ENCODE measurements around the gene COG2. TPM values are rescaled to one million over a fixed set of nuclear protein-coding genes. Genes with fewer than 3 reads are reported as not detected.

Gene COG2
- total RNA-seq, 1 donor from 2014 or later = 25.9 TPM

DNA sequence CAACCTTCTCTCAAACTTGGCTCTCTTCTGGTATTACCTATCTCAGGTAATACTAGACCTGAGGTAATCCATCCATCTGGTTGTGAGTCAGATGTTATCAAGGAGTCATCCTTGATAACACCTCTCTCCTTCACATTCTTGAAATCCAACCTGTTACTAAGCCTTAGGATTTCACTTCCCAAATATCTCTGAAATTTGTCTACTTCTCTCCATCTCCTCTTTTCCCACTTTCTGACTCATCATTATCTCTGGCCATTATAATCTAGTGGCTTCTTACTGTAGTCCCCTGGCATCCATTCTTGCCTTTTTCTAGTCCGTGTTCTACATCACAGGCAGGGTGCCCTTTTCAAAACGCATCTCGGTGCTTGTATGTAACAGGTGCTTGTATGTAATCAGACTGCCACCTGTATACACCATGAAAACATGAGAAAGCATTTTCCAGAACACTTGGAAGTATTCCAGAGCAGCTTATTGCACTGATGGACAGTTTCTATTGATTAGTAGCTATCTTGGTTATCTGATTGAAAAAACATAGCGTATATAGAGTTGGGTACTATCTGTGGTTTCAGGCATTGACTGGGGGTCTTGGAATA is 4.5 kb downstream of the COG2 start:
- no peak overlapping the region for H3K9ac ChIP-seq (ENCODE audit: low read length)
- H3K4me2 ChIP-seq (ENCODE audit: low read length) = no peak overlapping the region
- no peak for DNase-seq (ENCODE audit: low read depth)
- Mint-ChIP-seq H3K36me3 (ENCODE audit: low read depth, unreplicated experiment) (peaks cover 5% of the 10 kb centered on the region), H3K27me3 (ENCODE audit: low read depth, unreplicated experiment) (no peaks in the 10 kb centered on the region), H3K4me3 (ENCODE audit: unreplicated experiment) (no peak overlapping the region), H3K4me1 (ENCODE audit: low read depth, unreplicated experiment) (peaks cover 14% of the 10 kb centered on the region), H3K27ac (ENCODE audit: unreplicated experiment) (no peak overlapping the region), H3K9me3 (ENCODE audit: unreplicated experiment) (peaks cover 2% of the 10 kb centered on the region)
- H3K36me3 ChIP-seq (ENCODE audit: insufficient read depth, low read length) = no peaks in the 10 kb centered on the region
- peaks cover 70% of the 10 kb centered on the region for H4K20me1 ChIP-seq (ENCODE audit: insufficient read depth, low read length)
- no peak overlapping the region for H3K4me3 ChIP-seq (ENCODE audit: insufficient read depth, low read depth, low read length)
- no peaks in the 10 kb centered on the region for H3K27me3 ChIP-seq (ENCODE audit: insufficient read depth, low read length)
- peaks cover 7% of the 10 kb centered on the region for H3K4me1 ChIP-seq (ENCODE audit: insufficient read depth, low read length)
- H3K9me3 ChIP-seq (ENCODE audit: insufficient read depth, low read depth, low read length) = no peaks in the 10 kb centered on the region
- peaks cover 91% of the 10 kb centered on the region for H3K79me2 ChIP-seq (ENCODE audit: insufficient read depth, low read length)
- TF ChIP-seq, protein P1, sequence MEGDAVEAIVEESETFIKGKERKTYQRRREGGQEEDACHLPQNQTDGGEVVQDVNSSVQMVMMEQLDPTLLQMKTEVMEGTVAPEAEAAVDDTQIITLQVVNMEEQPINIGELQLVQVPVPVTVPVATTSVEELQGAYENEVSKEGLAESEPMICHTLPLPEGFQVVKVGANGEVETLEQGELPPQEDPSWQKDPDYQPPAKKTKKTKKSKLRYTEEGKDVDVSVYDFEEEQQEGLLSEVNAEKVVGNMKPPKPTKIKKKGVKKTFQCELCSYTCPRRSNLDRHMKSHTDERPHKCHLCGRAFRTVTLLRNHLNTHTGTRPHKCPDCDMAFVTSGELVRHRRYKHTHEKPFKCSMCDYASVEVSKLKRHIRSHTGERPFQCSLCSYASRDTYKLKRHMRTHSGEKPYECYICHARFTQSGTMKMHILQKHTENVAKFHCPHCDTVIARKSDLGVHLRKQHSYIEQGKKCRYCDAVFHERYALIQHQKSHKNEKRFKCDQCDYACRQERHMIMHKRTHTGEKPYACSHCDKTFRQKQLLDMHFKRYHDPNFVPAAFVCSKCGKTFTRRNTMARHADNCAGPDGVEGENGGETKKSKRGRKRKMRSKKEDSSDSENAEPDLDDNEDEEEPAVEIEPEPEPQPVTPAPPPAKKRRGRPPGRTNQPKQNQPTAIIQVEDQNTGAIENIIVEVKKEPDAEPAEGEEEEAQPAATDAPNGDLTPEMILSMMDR (IDR thresholded peaks at IDR 0.05; ENCODE audit: insufficient read depth, low read depth, low read length) = no peak
- TF ChIP-seq EZH2 (IDR thresholded peaks at IDR 0.05; ENCODE audit: insufficient read depth, low read length) = no peak
- H3K27ac ChIP-seq (ENCODE audit: low read depth, low read length) = no peak overlapping the region
- no peak overlapping the region for H2AFZ ChIP-seq (ENCODE audit: low read depth, low read length)
- FAIRE-seq = no peak

DNA sequence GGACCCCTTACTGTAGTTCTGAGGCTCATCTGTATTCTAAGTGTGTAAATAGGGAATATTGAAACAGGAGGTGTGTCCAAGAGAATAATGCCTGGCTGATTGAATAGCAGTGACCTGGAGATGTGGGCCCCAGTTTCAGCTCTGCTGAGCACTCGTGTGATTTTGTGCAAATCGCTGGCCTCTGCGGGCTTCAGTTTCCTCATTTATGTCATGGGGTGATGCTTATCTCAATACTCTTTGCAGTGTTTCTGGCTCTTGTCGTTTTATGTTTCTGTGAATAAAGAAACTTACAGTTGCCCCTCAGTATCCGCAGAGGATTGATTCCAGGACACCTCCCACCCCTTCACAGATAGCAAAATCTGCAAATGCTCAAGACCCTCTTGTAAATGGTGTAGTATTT is 5.0 kb downstream of the COG2 start:
- Histone ChIP-seq H3K4me2 (ENCODE audit: low read length) (no peak overlapping the region), H3K4me1 (ENCODE audit: insufficient read depth, low read length) (peaks cover 5% of the 10 kb centered on the region), H3K9ac (ENCODE audit: low read length) (no peak overlapping the region), H3K4me3 (ENCODE audit: insufficient read depth, low read depth, low read length) (no peak overlapping the region), H3K27me3 (ENCODE audit: insufficient read depth, low read length) (no peaks in the 10 kb centered on the region), H3K79me2 (ENCODE audit: insufficient read depth, low read length) (peaks cover 96% of the 10 kb centered on the region), H3K9me3 (ENCODE audit: insufficient read depth, low read depth, low read length) (no peaks in the 10 kb centered on the region), H4K20me1 (ENCODE audit: insufficient read depth, low read length) (peaks cover 75% of the 10 kb centered on the region), H3K36me3 (ENCODE audit: insufficient read depth, low read length) (no peaks in the 10 kb centered on the region), H2AFZ (ENCODE audit: low read depth, low read length) (no peak overlapping the region), H3K27ac (ENCODE audit: low read depth, low read length) (no peak overlapping the region)
- H3K4me1 Mint-ChIP-seq (ENCODE audit: low read depth, unreplicated experiment) = peaks cover 14% of the 10 kb centered on the region
- no peak for TF ChIP-seq EZH2 (IDR thresholded peaks at IDR 0.05; ENCODE audit: insufficient read depth, low read length)
- TF ChIP-seq, protein P1 (IDR thresholded peaks at IDR 0.05; ENCODE audit: insufficient read depth, low read depth, low read length) = no peak
- no peak overlapping the region for H3K4me3 Mint-ChIP-seq (ENCODE audit: unreplicated experiment)
- no peak for FAIRE-seq
- DNase-seq (ENCODE audit: low read depth) = no peak
- no peaks in the 10 kb centered on the region for H3K27me3 Mint-ChIP-seq (ENCODE audit: low read depth, unreplicated experiment)
- H3K9me3 Mint-ChIP-seq (ENCODE audit: unreplicated experiment) = peaks cover 2% of the 10 kb centered on the region
- peaks cover 5% of the 10 kb centered on the region for H3K36me3 Mint-ChIP-seq (ENCODE audit: low read depth, unreplicated experiment)
- no peak overlapping the region for H3K27ac Mint-ChIP-seq (ENCODE audit: unreplicated experiment)

DNA sequence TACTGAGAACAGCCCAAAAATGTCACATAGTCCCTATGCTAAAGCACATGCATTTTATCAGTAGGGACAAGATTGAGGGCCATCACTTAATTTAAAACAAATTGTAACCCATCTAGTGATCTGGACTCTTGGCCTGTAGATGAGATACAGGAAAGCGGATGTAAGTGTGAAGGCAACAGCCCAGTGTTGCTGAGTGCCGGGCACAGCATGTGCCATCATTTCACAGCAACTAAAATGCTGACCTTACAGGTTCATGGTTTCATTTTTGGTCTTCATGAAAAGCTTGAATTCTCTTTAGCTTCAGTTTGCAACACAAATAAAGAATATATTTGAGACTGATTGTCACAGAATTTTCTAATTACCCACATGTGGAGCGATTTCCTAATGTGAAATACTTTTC is 5.8 kb downstream of the COG2 start:
- Histone ChIP-seq H3K79me2 (ENCODE audit: insufficient read depth, low read length) (peaks cover 96% of the 10 kb centered on the region), H3K4me2 (ENCODE audit: low read length) (no peak overlapping the region), H3K27me3 (ENCODE audit: insufficient read depth, low read length) (no peaks in the 10 kb centered on the region), H2AFZ (ENCODE audit: low read depth, low read length) (no peak overlapping the region), H3K27ac (ENCODE audit: low read depth, low read length) (no peak overlapping the region), H3K9ac (ENCODE audit: low read length) (no peak overlapping the region), H3K4me1 (ENCODE audit: insufficient read depth, low read length) (peaks cover 2% of the 10 kb centered on the region), H4K20me1 (ENCODE audit: insufficient read depth, low read length) (peaks cover 78% of the 10 kb centered on the region), H3K9me3 (ENCODE audit: insufficient read depth, low read depth, low read length) (no peaks in the 10 kb centered on the region), H3K4me3 (ENCODE audit: insufficient read depth, low read depth, low read length) (no peak overlapping the region), H3K36me3 (ENCODE audit: insufficient read depth, low read length) (no peaks in the 10 kb centered on the region)
- H3K9me3 Mint-ChIP-seq (ENCODE audit: unreplicated experiment) = peaks cover 2% of the 10 kb centered on the region
- no peak for DNase-seq (ENCODE audit: low read depth)
- H3K27me3 Mint-ChIP-seq (ENCODE audit: low read depth, unreplicated experiment) = no peaks in the 10 kb centered on the region
- TF ChIP-seq EZH2 (IDR thresholded peaks at IDR 0.05; ENCODE audit: insufficient read depth, low read length) = no peak
- TF ChIP-seq, protein P1 (IDR thresholded peaks at IDR 0.05; ENCODE audit: insufficient read depth, low read depth, low read length) = no peak
- H3K4me1 Mint-ChIP-seq (ENCODE audit: low read depth, unreplicated experiment) = peaks cover 14% of the 10 kb centered on the region
- no peak for FAIRE-seq
- H3K36me3 Mint-ChIP-seq (ENCODE audit: low read depth, unreplicated experiment) = peaks cover 7% of the 10 kb centered on the region
- no peak overlapping the region for H3K27ac Mint-ChIP-seq (ENCODE audit: unreplicated experiment)
- no peak overlapping the region for H3K4me3 Mint-ChIP-seq (ENCODE audit: unreplicated experiment)

Data from astrocyte (in vitro differentiated cells and primary cell).